OCI-LY1 (cell line): Measurements from ENCODE around the gene GNGT2.

Experiments
- H2AFZ ChIP-seq: fragments of 200-600 bp; sonication (generic), shearing (Covaris generic); 2 replicates; pipeline ENCODE4 v1.6.0; 2014; ENCODE audit warnings: antibody characterized with exemption, mild to moderate bottlenecking, low read length
- H3F3A ChIP-seq: fragments of 200-600 bp; sonication (generic), shearing (Covaris generic); 2 replicates; pipeline ENCODE4 v1.6.0; 2014; ENCODE audit warnings: mild to moderate bottlenecking, antibody characterized with exemption, low read length, moderate library complexity; ENCODE audit not compliant: insufficient read depth
- H3K27ac ChIP-seq: fragments of 200-600 bp; sonication (generic); 2 replicates; pipeline ENCODE4 v1.5.1; 2014; ENCODE audit warnings: low read length, mixed run types, mild to moderate bottlenecking, low read depth; ENCODE audit not compliant: poor library complexity, severe bottlenecking
- H3K27me3 ChIP-seq: fragments of 200-600 bp; sonication (generic); 2 replicates; pipeline ENCODE4 v1.6.0; 2014; ENCODE audit warnings: antibody characterized with exemption, mild to moderate bottlenecking, low read length, moderate library complexity; ENCODE audit not compliant: insufficient read depth
- H3K36me3 ChIP-seq: fragments of 200-600 bp; sonication (generic); 2 replicates; pipeline ENCODE4 v1.6.1; 2014; ENCODE audit warnings: mild to moderate bottlenecking, antibody characterized with exemption, low read length, moderate library complexity, mixed read lengths; ENCODE audit not compliant: insufficient read depth
- H3K4me1 ChIP-seq: fragments of 200-600 bp; sonication (generic); 2 replicates; pipeline ENCODE4 v1.5.1; 2014; ENCODE audit warnings: mild to moderate bottlenecking, low read length, moderate library complexity; ENCODE audit not compliant: insufficient read depth, severe bottlenecking
- H3K4me2 ChIP-seq: fragments of 200-600 bp; sonication (generic), shearing (Covaris generic); 2 replicates; pipeline ENCODE4 v1.6.1; 2014; ENCODE audit warnings: low read length
- H3K4me3 ChIP-seq: fragments of 200-600 bp; sonication (generic); 2 replicates; pipeline ENCODE4 v1.5.1; 2014; ENCODE audit warnings: low read length, low read depth, mild to moderate bottlenecking, mixed read lengths; ENCODE audit not compliant: poor library complexity, severe bottlenecking
- H3K79me2 ChIP-seq: fragments of 200-600 bp; shearing (Covaris generic); 2 replicates; pipeline ENCODE4 v1.6.1; 2016; ENCODE audit warnings: mixed run types, low read length, mixed read lengths; ENCODE audit not compliant: insufficient read depth
- H3K9ac ChIP-seq: fragments of 200-600 bp; sonication (generic), shearing (Covaris generic); 2 replicates; pipeline ENCODE4 v1.6.1; 2014; ENCODE audit warnings: mild to moderate bottlenecking, low read length, mixed read lengths
- H3K9me2 ChIP-seq: fragments of 200-600 bp; sonication (generic), shearing (Covaris generic); 2 replicates; pipeline ENCODE4 v1.6.1; 2014; ENCODE audit warnings: low read depth, mild to moderate bottlenecking, low read length, mixed read lengths
- H3K9me3 ChIP-seq: fragments of 200-600 bp; shearing (Covaris generic); 2 replicates; pipeline ENCODE4 v1.6.1; 2014; ENCODE audit warnings: low read length, mixed read lengths
- H4K20me1 ChIP-seq: fragments of 200-600 bp; sonication (generic), shearing (Covaris generic); 2 replicates; pipeline ENCODE4 v1.6.0; 2016; ENCODE audit warnings: mild to moderate bottlenecking, low read length; ENCODE audit not compliant: insufficient read depth
- CTCF ChIP-seq: fragments of 200-600 bp; sonication (generic), shearing (Covaris generic); IDR thresholded peaks from 2 replicates; pipeline ENCODE4 v1.5.1; 2017; ENCODE audit warnings: mild to moderate bottlenecking, antibody characterized with exemption, low read length, moderate library complexity, mixed read lengths
- EZH2 ChIP-seq: fragments of 200-600 bp; sonication (generic), shearing (Covaris generic); IDR thresholded peaks from 2 replicates; pipeline ENCODE4 v1.8.0; 2017; ENCODE audit warnings: borderline replicate concordance, mixed run types, mild to moderate bottlenecking, antibody characterized with exemption, low read length, moderate library complexity, mixed read lengths

GNGT2 gene

GRCh38 chr17:49235896-49236295 is 25.5 kb upstream of the GNGT2 start:
- Histone ChIP-seq H4K20me1 (no peaks in the 10 kb centered on the region), H3K27ac (no peak overlapping the region), H3K9me3 (no peaks in the 10 kb centered on the region), H3K79me2 (no peaks in the 10 kb centered on the region), H3K36me3 (no peaks in the 10 kb centered on the region), H2AFZ (no peak overlapping the region), H3K4me3 (no peak overlapping the region), H3F3A (no peaks in the 10 kb centered on the region), H3K27me3 (peaks cover 9% of the 10 kb centered on the region; the same call in 1 of the 2 replicates), H3K9me2 (no peaks in the 10 kb centered on the region), H3K4me2 (no peak overlapping the region), H3K4me1 (peaks cover 6% of the 10 kb centered on the region), H3K9ac (no peak overlapping the region)
- TF ChIP-seq EZH2 = no peak
- no peak for TF ChIP-seq CTCF

GRCh38 chr17:49234509-49235080 is 24.2 kb upstream of the GNGT2 start:
- no peak overlapping the region for H3K4me2 ChIP-seq
- no peak overlapping the region for H2AFZ ChIP-seq
- H3K27me3 ChIP-seq = peaks cover 9% of the 10 kb centered on the region; the same call in 1 of the 2 replicates
- H3K4me3 ChIP-seq = no peak overlapping the region
- H3K9me2 ChIP-seq = no peaks in the 10 kb centered on the region
- no peaks in the 10 kb centered on the region for H4K20me1 ChIP-seq
- TF ChIP-seq EZH2 (no peak), CTCF (no peak)
- no peaks in the 10 kb centered on the region for H3F3A ChIP-seq
- H3K9me3 ChIP-seq = no peaks in the 10 kb centered on the region
- H3K79me2 ChIP-seq = no peaks in the 10 kb centered on the region
- no peaks in the 10 kb centered on the region for H3K36me3 ChIP-seq
- peaks cover 13% of the 10 kb centered on the region for H3K4me1 ChIP-seq
- H3K27ac ChIP-seq = no peak overlapping the region
- H3K9ac ChIP-seq = no peak overlapping the region

GRCh38 chr17:49231563-49231894 is 21.2 kb upstream of the GNGT2 start:
- Histone ChIP-seq H2AFZ (no peak overlapping the region), H3K79me2 (no peaks in the 10 kb centered on the region), H3K27me3 (no peaks in the 10 kb centered on the region; the same call in 1 of the 2 replicates), H3K9ac (no peak overlapping the region), H3F3A (no peaks in the 10 kb centered on the region), H3K9me2 (no peaks in the 10 kb centered on the region), H3K4me1 (peaks cover 13% of the 10 kb centered on the region), H3K4me2 (peak overlapping the region; percentile 88), H3K27ac (no peak overlapping the region), H3K36me3 (no peaks in the 10 kb centered on the region), H4K20me1 (no peaks in the 10 kb centered on the region), H3K4me3 (peak overlapping the region; percentile 61), H3K9me3 (no peaks in the 10 kb centered on the region)
- no peak for TF ChIP-seq EZH2
- no peak for TF ChIP-seq CTCF
